Measurements from ENCODE around the gene TRIM71.
"Not testable (repeated sequence)": the region's sequence is repeated elsewhere in the genome, so short reads cannot be mapped to it uniquely, and the experiment has no call there.

The TRIM71 gene

DNA sequence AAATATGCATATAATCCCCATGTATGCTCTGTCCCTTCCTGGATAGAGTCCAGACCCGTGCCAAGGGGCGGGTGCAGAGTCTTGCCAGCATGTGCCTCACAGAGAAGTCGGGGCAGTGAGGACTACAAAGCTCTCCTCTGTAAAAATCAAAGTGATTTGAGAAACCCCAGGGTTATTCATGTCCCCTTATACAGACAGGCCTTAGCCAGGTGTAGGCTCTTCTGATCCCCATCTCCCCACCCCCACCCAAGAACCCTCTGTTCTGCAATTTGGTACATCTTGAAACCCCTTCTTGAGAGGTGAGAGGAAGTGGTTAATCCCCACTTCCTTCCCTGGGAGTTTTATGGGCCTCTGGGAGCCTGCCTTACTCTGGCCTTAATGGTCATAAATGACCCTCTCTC, 24.7 kb downstream of the TRIM71 start:
- no peak for DNase-seq (ENCODE audit: low read depth in 2 of 3, low spot score in 2 of 3)

DNA sequence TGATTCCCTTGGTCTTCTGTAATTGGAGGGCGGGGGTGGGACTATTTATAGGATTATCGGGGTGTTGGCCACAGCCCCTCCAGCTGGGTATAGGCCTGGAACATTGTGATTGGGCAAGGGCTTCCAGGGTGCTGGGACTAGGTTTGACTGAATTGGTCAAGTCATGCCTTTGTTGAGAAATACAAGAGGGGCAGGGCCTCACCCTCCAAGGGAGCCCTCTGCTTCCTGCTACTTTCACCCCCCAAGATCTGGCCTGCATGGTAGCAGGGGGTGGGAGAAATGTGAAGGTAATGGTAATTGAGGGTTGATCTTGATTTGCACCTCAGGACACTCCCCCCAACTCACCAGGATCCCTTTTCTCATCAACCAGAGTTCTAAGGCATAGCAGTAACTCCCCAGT, 25.2 kb downstream of the TRIM71 start:
- no peak for DNase-seq (ENCODE audit: low read depth in 2 of 3, low spot score in 2 of 3)

DNA sequence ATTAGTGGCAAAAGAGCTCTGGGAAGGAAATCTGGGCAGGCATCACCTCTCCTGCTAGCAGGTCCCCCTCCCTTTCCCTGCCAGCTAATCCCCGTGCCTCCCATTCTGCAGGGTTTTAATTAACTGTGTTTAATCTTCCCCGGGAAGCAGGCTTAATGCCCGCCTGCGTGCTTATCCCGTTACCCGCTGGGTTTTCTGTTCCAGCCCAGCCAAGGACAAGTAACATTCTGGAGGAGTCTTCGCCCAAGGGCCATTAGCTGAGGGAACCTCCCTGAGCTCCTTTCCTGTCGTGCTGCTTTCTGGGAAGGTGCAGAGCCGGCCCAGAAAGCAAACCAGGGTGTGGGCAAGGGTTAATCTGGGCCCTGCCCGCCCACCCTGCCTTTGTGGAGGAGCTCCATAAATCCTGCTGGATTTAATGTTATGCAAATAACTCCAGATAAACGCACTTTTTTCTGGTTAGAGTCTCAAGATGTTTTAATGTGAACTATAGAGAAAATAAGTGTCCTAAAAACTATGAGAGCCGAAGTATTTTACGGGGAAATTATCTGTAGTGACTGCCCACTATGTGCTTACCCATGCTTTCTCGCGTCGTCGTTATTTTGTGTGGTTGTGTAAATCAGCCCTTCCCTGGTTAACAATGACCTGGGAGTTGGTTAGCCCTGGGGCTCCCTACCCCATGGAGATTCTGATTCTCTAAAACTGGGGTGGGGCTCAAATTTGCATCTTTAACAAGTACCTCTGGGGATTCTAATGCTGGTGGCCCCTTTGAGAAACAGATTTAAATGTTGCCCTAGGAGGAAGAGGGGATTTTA, 25.9 kb downstream of the TRIM71 start:
- DNase-seq (ENCODE audit: low read depth in 2 of 3, low spot score in 2 of 3) = no peak

DNA sequence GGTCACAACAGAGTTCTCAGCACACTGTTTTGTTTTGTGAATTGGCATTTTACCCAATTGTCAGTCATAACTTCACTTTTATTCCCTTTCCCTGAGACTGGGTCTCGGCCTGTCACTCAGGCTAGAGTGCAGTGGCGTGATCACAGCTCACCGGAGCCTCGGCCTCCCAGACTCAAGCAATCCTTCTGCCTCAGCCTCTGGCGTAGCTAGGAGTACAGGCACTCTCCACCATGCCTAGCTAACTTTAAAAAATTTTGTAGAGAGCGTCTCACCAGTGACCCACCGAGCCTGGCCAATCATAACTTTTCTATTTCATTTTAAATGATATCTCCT, 26.5 kb downstream of the TRIM71 start:
- no peak for DNase-seq (ENCODE audit: low read depth in 2 of 3, low spot score in 2 of 3)

DNA sequence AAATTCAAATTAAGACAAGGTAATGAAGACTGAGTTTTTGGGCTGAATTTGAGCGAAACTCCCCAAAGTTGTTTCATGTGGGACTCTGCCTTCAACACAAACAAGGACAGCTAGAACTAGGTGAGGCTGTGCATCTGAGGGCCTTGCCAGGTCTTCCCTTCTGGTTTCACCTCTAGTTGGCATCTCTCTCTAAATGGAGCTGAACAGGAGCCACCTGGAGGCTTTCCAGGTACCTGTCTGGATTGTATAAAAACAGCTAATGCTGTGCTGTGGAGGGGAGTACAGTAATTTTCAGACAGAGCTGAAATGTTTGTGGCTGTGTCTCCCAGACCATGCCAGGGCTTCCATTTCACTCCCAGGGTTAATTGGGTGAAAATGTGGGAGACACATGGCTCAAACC, 27.1 kb downstream of the TRIM71 start:
- DNase-seq (ENCODE audit: low read depth in 2 of 3, low spot score in 2 of 3) = no peak

DNA sequence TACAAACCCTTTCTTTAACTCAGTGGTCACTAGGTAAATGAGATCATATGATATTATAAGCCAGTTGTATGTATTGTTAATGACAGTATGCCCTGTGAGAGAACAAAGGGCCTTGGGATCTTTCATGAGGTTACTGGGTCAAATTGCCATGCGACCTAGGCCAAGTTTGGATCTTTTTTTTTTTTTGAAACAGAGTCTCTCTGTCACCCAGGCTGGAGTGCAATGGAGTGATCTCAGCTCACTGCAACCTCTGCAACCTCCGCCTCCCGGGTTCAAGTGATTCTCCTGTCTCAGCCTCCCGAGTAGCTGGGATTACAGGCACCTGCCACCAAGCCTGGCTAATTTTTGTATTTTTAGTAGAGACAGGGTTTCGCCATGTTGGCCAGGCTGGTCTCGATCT, 27.7 kb downstream of the TRIM71 start:
- DNase-seq (ENCODE audit: low read depth in 2 of 3, low spot score in 2 of 3) = not testable (repeated sequence)

DNA sequence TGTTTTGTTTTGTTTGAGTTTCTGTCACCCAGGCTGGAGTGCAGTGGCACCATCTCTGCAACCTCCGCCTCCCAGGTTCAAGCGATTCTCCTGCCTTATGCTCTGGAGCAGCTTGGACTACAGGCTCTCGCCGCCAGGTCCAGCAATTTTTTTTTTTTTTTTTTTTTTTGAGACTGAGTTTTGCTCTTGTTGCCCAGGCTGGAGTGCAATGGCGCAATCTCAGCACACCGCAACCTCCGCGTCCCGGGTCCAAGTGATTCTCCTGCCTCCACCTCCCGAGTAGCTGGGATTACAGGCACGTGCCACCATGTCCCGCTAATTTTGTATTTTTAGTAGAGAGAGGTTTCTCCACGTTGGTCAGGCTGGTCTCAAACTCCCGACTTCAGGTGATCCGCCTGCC, 29.2 kb downstream of the TRIM71 start:
- not testable (repeated sequence) for DNase-seq (ENCODE audit: low read depth in 2 of 3, low spot score in 2 of 3)

DNA sequence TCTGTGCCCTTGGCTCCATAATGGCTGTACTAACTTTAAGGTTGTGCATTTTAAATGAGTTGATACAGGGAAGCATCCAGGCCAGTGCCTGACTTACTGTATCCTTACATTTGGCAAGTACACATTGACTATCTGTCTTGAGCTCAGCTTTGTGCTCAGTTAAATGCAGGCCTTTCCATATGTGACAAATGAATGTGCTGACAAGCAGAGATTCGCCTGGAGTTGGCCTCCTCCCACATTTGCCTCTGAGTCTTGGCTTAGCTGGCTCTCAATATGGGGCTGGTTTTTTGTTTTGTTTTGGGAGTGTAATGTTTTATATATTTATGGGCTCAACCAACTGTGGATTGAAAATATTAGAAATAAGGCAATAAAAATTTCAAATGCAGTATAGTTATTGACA, 29.7 kb downstream of the TRIM71 start:
- no peak for DNase-seq (ENCODE audit: low read depth in 2 of 3, low spot score in 2 of 3)

DNA sequence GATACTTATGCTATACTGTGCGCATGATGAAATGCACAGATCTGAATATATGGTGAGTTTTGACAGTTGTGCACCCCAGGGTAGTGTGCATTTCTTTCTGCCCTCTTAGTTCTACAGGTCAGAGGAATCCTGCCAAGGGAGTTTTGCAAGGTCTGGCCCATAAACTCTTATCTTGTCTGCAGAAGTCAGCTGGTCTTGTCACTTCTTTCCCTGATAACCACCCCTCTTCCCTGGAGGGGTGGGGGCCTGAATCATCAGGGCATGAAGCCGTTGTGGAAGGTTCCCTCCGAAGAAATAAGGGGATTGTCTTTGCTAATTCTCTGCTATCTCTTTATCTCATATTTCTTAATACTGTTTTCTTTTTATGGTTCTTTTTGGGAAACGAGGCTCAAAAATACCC, 30.4 kb downstream of the TRIM71 start:
- no peak for DNase-seq (ENCODE audit: low read depth in 2 of 3, low spot score in 2 of 3)

DNA sequence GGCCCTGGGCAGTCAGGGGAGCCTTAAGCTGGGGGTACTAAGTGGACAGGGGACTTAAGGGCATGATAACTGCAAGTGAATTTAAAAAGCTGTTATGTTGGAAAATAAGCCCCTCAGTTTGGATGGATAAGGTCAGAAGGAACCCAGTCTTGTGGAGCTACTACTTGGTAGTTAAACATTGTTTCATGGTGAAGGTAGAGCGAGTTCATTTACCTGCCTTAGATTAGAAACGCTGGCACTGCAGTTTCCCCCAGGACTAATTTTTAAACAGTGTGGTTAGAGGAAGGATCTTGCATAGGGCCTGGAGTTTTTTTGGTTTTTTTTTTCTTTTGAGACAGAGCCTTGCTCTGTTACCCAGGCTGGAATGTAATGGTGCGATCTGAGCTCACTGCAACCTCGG, 31.2 kb downstream of the TRIM71 start:
- DNase-seq (ENCODE audit: low read depth in 2 of 3, low spot score in 2 of 3) = no peak

DNA sequence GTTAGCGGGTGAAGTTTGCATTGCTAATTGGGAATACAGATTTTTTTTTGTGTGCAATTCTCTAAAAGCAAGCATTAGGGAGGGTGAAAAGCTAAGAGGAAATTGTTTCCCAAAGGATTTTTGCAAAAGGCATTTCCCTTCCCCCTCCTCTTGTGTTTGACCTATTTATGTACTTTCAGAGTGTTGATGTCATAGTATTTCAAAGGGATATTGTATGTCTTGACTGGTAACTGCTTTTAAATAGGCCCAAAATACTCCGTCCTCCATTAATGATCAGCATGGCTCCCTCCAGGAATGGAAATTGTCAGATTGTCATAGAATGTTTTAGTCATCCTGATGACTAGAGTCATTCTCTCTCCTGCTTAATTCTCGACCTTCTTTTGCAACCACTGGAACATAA, 32.4 kb downstream of the TRIM71 start:
- DNase-seq (ENCODE audit: low read depth in 2 of 3, low spot score in 2 of 3) = no peak

DNA sequence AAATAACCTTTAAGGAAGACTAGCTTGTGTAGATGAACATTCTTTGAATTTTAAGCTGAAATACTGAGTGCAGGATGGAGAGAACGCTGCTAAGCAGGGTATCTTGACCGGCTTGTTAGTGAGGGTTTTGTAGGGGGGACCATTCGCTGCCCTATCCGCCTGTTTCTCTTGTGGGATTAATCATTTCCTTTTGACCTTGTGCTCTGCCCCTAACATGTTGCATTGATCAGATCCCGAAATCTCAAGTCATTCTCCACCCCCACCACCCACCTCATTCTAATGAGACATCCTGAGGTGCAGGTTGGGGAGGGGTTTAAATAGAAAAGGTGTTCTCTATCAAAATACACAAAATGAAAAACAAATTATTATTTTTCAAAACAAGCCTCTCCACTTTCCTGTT, 32.8 kb downstream of the TRIM71 start:
- DNase-seq (ENCODE audit: low read depth in 2 of 3, low spot score in 2 of 3) = no peak

DNA sequence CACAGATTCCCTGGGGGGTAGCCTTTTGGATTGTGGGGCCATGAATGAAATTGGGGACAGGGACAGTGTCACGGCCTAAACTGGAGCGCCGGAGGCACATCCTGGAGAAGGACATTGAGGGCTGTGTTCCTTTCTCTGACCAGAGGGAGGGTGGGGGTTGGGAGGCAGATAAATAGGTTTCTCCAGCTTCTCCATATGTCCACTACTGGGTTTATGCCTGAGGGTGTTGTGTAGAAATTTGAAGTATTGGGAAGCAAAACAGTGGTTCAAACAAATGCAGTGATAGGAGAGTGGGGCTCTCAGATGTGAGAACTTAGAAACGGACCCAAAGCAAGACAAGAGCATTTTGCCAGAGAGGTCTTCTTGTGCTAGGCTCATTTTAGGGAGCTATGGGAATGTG, 34.3 kb downstream of the TRIM71 start:
- DNase-seq (ENCODE audit: low read depth in 2 of 3, low spot score in 2 of 3) = no peak

DNA sequence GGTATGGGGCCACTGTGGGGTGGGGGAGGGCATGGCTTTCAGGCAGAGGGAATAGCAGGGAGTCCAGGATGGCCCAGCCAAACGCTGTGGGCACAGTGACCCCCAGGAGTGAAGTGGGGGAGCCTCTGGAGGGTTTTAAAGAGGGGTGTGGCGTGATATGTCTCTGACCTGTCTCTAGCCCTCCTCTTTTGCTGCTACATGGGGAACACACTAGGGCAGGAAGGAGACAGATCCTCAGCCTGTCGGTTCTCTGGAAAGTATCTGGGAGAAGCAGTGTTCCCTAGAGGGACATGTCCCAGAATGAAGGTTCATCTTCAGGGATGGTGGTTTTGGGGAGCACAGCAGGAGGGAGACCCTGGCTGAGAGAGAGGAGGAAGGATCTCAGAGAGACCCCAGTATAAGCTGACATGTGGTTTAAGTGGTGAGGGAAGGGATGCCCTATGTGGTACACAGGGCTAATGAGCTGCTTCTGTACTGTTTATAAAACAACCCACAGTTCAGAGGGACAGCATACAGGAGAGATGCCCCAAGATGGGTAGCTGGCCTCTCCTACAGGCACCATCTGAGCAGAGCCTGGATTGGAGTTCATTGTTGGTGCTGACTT, 37.7 kb downstream of the TRIM71 start:
- DNase-seq (ENCODE audit: low read depth in 2 of 3, low spot score in 2 of 3) = no peak

DNA sequence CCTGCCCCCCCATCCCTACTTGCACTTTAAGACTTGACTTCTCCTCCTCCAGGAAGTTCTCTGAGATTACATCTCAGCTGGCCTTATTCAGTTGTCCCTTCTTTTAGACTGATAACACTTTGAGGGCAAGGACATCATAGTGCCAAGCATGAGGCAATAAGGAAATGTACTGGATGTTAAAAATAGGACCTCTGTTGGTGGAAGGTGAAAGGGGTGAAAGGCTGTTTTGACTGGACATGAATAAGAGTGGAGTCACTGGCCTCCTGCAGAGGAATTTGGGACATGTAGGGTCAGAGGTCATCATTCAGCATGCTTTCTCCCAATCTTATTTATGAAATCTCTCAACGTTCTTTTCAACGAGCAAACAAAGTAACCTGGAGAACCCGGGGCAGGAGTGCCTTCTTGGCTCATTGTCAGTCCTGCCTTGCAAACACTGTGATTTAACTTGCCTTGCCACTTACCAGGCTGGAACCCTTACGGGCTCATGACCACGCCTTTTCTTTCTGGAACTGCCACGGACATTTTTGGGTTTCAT, 38.6 kb downstream of the TRIM71 start:
- no peak for DNase-seq (ENCODE audit: low read depth in 2 of 3, low spot score in 2 of 3)

DNA sequence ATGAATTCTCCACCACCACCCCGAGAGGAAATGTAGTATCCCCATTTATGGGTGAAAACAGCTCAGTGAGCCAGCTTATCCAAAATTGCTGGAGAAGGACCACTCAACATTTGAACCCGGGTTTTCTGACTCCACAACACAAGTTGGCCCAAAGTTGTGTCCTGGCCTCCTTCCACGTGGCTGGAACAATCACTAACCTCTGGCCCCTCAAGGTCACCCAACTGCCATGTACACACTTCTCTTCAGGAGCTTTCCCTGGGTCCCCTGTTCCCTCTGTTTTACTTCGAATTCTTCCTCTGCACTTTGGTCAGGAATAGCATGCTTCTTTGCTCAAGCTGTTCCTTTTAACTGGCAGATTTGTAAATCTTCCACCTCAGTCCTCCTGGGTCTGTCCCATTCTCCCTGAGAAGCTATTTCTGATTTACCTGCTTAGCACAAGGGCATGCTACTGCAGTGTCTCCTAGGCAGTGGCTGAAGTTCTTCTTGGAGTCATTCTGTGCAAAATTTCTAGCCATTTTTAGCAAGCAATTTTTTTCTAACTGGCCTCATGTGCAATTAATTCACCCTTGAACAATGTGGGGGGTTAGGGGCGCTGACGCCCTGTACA, 39.2 kb downstream of the TRIM71 start:
- no peak for DNase-seq (ENCODE audit: low read depth in 2 of 3, low spot score in 2 of 3)

DNA sequence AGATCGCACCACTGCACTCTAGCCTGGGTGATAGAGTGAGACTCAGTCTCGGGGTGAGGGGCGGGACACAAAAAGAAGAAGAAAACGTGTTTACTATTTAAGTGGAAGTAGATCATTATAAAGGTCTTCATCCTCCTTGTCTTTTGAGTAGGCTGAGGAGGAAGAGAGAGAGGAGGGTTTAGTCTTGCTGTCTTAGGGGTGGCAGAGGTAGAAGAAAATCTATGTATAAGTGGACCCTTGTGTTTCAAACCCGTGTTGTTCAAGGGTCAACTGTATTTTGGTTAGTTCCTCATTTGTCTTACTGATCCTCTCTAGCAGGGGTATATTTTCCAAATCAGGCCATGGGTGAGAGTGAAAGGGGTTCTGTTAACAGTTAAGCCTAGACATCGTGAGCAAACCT, 40.1 kb downstream of the TRIM71 start:
- DNase-seq (ENCODE audit: low read depth in 2 of 3, low spot score in 2 of 3) = no peak

DNA sequence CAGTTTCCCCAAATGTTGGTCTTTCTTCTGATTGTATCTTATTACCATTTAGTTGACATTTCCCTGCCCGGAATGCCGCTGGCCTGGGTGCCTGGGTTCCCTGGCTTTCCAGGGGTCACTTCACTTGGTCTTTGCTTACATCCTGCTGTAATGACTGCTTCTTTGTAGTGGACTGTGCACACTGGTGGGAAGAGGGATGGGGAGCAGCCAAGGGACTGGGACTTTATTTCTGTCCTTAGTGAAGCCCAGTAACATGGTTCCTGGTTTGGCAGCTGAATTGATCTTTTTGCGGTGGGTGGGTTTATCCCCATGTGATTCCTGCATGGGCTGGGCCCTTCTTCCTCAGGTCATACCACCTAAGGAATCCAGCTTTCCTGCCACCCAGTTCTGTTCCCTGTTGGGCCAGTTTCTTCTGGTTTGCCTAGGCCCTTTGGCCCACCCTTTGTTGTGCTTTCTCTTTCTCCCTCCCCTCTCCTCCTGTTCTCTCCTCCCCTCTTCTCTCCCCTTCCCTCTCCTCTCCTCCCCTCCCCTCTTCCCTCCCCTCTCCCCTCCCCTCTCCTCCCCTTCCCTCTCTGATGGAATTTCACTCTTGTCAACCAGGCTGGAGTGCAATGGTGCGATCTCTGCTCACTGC, 41.9 kb downstream of the TRIM71 start:
- DNase-seq (ENCODE audit: low read depth in 2 of 3, low spot score in 2 of 3) = no peak

DNA sequence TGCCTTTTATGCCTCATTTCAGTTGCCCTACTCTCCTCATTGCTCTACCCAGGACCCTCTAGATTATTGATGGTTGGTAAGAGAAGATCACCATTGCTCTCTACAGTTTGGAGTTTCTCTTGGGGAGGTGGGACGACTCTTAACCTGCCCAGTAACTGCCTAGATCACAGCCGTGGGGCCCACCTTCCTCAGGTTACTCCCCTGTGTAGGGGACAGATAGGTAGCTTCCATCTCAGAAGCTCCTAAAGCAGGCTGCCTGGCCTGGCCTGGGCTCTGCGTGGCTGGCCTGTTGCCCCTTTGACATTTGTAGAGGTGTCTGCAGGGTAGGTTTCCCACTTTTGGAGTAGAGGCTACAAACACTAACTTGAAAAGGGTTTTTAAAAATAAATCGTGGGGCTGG, 42.7 kb downstream of the TRIM71 start:
- DNase-seq (ENCODE audit: low read depth in 2 of 3, low spot score in 2 of 3) = no peak

DNA sequence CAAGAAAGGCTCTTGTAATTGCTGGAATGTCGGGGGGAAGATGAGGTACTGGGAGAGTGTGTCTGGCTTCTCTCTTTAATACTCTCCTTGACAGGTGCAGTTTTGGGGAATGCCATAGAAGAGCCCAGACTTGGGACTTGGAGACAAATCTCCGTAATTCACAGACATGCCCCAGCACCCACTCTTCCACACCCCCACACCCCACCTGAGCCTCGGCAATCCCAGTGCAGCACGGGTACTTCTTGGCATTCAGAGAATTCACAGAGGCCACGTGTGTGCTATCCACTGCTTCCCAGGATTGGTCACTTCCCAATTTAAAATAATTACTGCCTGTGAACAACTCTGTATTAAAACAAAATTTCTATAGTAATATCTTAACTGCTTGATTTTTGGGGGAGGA, 43.9 kb downstream of the TRIM71 start:
- DNase-seq (ENCODE audit: low read depth in 2 of 3, low spot score in 2 of 3) = no peak

DNA sequence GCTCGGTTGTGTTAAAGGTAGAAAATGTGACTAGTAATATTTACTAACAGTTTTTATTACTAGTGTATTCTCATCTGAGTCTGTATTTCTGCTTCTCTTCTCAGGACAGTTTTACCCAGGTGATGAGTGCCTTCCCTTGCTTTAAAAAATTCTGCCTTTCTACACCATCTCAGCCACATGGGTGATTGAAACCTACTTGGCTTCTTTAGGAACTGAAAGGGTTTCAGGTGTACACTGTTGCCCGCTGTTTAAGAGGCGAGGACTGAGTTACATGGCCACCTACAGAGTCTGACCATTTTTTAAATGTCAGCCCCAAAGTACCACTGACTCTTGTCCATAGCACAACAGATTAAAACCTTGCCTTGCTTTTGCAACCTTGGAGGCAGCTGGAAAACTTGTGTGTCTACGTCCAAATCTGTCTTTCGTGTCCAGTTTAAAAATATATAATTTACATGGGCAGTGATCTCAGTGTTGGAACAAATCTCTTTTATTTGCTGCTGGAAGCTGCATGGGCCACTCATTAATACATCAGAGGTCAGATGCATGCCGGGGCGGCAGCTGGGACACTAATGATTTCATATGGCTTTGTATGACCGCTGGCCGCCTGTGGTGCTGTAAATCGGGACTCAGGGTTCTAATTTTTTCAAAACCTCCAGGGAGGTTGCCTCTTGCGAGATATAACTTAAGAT, 44.6 kb downstream of the TRIM71 start:
- no peak for DNase-seq (ENCODE audit: low read depth in 2 of 3, low spot score in 2 of 3)
